ENCODE data around the gene DTNB.

DNA sequence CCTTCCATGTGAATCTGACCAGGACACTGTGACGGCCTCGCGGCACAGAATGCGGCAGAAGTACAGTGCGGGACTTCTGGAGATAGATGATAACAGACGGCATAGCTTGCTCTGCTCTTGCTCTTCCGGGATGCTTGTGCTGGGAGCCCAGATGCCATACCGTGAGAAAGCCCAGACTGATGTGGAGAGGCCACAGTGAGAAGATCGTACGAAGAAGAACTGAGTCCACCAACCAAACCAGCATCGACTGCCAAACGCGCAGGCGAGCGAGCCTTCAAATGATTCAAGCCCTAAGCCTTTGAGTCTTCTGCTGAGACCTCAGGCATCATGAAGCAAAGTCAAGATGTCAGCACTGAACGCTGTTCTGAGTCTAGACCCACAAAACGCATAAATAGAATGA is 33.7 kb downstream of the DTNB start:
- TF ChIP-seq, protein P1, sequence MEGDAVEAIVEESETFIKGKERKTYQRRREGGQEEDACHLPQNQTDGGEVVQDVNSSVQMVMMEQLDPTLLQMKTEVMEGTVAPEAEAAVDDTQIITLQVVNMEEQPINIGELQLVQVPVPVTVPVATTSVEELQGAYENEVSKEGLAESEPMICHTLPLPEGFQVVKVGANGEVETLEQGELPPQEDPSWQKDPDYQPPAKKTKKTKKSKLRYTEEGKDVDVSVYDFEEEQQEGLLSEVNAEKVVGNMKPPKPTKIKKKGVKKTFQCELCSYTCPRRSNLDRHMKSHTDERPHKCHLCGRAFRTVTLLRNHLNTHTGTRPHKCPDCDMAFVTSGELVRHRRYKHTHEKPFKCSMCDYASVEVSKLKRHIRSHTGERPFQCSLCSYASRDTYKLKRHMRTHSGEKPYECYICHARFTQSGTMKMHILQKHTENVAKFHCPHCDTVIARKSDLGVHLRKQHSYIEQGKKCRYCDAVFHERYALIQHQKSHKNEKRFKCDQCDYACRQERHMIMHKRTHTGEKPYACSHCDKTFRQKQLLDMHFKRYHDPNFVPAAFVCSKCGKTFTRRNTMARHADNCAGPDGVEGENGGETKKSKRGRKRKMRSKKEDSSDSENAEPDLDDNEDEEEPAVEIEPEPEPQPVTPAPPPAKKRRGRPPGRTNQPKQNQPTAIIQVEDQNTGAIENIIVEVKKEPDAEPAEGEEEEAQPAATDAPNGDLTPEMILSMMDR (conservative IDR thresholded peaks at IDR 0.05) = no peak
- no peak for TF ChIP-seq EZH2 (IDR thresholded peaks at IDR 0.05; ENCODE audit: low read depth)

All from PC-9 (cell line).